HG03442 (cell line): Measurements from ENCODE around the gene CPOX.
A peak's percentile ranks its signal among the peaks of the same experiment; 100 is the strongest.

Experiments used
- ATAC-seq: cut with Tn5 transposase; IDR thresholded peaks from one replicate; pipeline ENCODE4 v1.9.1; 2021; ENCODE audit warnings: mild to moderate bottlenecking, moderate library complexity; ENCODE audit not compliant: unreplicated experiment

The CPOX gene

DNA sequence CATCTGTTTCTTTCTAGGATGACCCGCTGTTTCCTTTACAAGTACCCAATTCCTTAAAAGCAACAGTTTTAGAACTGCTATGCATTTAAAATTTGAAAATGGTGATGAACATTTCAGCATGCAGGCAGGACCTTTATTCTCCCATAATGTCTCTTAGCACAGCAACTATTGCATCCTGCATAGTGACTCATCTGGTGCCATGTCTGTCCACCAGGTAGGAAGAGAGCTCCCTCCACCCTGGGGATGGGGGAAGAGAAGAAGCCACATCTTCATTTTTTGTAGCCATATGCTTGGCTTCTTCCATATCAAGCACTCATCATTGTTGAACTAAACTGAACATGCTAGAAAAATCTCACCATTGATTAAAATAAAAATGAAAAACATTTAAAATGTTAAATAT is 51.7 kb downstream of the CPOX start:
- ATAC-seq: no peak

DNA sequence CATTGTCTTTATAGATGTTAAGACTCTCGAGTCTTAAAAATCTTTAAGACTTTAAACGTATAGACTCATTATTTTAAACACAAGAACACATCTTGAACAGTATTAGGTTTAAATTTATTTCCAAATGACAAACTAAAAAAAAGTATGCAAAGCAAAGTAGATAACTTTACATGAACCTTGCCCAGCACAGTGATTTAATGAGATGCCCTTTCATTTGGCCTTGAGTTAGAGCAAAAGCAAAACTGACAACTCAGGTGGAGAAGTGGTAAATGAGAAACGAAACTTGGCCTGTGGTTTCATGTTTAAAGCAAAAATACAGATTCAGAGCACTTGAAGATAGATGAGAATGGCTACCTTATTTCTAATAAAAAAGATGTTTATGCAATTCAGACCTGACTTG is 53.1 kb downstream of the CPOX start:
- peak; percentile 40 for ATAC-seq

DNA sequence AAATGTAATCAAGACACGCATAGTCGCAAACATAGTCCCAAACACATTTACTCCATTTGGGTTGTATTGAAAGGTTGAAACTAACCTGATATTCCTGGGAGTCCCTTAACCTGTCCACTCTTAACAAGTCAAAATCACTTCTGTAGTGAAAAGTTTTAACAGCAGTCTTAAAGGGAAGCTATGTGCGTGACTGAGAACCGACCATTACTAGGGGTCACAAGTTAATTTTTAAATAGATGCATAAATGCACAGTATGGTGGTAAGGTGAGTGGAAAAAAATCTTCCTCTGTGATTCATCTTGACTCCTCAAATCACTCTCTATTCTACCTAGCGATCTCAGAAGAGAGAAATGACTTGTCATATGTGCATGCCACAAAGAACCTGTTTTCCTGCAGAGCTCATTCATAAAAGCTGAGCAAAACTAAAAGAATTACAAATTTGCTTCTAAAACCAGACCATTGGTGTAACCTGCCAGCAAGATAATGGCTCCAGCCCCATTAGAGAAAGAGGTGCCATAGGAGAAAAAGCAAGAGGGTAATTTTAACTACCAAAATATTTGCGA is 56.9 kb downstream of the CPOX start:
- peak; percentile 70 for ATAC-seq

DNA sequence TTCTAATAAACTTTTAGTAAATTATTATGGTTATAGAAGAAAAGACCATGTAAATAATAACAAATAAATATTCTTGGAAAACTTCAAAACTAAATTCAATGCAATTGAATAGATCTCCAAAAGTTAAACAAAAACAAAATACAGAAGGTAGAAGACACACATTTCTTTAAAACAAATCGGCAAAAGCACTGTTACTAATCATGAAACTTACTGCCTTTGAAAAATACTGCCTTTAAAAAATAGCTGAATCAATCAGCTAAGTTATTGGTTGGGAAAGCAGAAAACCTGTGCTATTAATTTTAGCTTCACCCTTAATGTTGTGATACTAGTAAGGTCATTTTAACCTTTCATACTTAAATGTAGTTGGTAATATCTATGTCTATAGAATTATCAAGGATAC is 58.7 kb downstream of the CPOX start:
- ATAC-seq: no peak

DNA sequence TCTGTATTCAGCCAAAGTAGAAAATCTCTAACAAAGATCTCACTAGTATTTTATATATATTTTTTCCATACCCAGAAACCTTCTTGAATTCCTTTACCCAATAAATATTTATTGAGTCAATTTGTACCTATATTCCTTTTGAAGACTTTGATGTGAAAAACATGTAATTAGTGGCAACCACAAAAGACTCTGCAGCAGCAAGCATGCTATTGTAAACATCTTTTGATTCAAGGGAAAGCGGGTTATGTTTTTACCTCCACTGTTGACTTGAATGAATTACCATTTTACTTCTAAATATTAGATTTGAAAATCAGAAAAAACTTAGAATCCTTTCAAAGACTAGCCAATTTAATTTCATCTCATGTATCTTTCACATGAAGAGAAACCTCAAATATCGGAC is 59.2 kb downstream of the CPOX start:
- ATAC-seq: no peak

DNA sequence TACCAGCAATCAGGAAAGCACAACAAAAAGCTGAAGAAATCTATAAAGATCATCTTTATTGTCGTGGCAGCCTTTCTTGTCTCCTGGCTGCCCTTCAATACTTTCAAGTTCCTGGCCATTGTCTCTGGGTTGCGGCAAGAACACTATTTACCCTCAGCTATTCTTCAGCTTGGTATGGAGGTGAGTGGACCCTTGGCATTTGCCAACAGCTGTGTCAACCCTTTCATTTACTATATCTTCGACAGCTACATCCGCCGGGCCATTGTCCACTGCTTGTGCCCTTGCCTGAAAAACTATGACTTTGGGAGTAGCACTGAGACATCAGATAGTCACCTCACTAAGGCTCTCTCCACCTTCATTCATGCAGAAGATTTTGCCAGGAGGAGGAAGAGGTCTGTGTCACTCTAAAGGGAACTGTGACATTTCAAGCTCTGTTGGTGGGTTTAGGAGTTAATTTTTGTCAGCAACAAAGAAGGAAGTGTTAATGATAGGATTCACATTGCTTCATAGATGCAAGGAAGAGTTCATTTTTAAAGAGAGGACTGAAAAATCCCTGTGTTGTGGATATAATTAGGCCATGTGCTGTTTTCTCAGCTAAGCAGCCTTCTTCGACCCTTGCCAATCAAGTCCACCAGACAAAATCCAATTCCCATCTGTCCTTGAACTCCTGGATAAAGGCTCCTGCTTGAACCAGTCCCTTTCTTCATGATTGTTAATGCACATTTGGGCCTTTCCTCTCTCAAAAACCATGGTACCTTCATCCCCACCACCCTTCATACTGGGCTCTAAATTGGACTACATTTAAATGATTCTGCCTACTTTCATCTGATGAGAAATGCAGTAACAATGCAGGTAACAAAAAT is 60.5 kb downstream of the CPOX start:
- ATAC-seq: no peak

DNA sequence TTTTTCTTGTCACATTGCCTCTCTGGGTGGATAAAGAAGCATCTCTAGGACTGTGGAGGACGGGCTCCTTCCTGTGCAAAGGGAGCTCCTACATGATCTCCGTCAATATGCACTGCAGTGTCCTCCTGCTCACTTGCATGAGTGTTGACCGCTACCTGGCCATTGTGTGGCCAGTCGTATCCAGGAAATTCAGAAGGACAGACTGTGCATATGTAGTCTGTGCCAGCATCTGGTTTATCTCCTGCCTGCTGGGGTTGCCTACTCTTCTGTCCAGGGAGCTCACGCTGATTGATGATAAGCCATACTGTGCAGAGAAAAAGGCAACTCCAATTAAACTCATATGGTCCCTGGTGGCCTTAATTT is 61.2 kb downstream of the CPOX start:
- ATAC-seq: no peak

DNA sequence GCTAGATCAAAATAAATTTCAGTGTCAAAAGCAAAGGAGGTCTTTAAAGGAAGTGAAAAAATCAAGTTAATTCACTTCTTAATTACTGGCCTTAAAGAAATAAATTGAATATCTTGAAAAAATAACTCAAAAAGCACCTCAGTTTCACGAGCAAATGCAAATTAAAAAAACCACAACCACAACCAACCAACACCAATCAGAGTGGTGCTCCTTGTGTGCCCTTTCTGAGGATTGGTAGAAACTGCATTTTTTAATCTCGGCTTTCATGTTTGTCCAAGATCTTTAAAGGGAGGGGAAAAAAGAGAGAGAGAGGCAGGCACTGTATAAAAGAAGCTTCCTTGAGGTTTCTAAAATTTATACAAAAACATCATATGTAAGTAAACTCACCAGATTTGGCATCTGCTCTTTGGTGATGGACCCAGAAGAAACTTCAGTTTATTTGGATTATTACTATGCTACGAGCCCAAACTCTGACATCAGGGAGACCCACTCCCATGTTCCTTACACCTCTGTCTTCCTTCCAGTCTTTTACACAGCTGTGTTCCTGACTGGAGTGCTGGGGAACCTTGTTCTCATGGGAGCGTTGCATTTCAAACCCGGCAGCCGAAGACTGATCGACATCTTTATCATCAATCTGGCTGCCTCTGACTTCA is 61.7 kb downstream of the CPOX start, which contains the start of gene GPR15:
TSS of gene GPR15 (plus strand) at position 357 of the 653 bp plus-strand sequence. CDS start at position 413, 56 bp downstream.
- no peak for ATAC-seq

DNA sequence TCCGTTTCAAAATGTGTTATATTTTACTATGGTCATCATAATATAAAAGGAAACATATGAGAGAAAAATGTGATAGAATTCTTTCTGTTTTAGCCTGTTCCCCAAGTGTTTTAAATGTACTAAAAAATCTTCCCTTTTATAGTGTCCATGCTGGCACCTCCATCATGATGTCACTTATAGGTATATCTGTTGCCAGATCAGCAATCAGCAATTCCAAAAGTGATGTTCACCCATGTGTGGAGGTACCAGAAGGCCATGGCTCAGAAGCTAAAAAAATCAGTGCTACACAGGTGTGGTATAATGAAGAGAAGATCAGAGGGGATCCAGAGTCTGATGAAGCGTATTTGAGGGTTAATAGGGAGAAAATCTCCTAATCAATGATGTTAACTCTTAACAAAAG is 62.7 kb downstream of the CPOX start:
- ATAC-seq: peak; percentile 27

DNA sequence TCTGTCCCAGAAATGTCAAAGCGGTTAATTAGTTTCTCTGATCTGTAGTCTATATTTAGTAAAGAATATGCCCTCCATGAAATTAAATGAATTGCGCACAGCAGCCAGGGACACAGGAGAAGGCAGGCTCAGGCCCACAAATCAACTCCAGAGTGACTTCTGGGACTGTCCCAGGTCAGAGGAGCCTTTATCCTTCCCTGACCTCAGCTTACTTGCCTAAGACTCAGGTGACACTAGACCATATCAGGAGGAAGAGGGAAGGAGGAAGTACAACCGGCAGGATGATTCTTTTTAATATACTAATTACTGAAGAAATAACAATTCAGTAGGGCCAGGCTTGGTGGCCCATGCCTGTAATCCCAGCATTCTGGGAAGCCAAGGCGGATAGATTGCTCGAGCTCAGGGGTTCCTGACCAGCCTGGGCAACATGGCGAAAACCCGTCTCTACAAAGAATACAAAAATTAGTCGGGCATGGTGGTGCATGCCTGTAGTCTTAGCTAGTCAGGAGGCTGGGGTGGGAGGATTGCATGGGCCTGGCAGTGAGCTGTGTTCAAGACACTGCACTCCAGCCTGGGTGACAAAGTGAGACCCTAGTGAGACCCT is 63.5 kb downstream of the CPOX start:
- no peak for ATAC-seq
